Activated CD4-positive, CD25-positive, alpha-beta regulatory T cell treated with anti-CD3 and anti-CD28 coated beads, Interleukin-2, amount 50 U/mL, for 72 hours (primary cell): ENCODE results near the gene SLC22A5.
"Not testable (repeated sequence)": the region's sequence is repeated elsewhere in the genome, so short reads cannot be mapped to it uniquely, and the experiment has no call there.

ENCODE experiments used
- DNase-seq: peaks from one replicate; pipeline ENCODE4 v3.0.0; 2021

The SLC22A5 gene

GRCh38 chr5:132388244-132389050, 18.9 kb downstream of the SLC22A5 start:
- DNase-seq: no peak

GRCh38 chr5:132389051-132389331, 19.5 kb downstream of the SLC22A5 start:
- DNase-seq: no peak

GRCh38 chr5:132389585-132390286, 20.2 kb downstream of the SLC22A5 start:
- DNase-seq: no peak

GRCh38 chr5:132391247-132391646, 21.7 kb downstream of the SLC22A5 start:
- DNase-seq: no peak

- no peak for DNase-seq
Measured at GRCh38 chr5:132391870-132392269, 22.4 kb downstream of the SLC22A5 start.

- no peak for DNase-seq
Measured at GRCh38 chr5:132392411-132392810, 22.9 kb downstream of the SLC22A5 start.

- no peak for DNase-seq
Measured at GRCh38 chr5:132392978-132393825, 23.7 kb downstream of the SLC22A5 start.

- no peak for DNase-seq
Measured at GRCh38 chr5:132394667-132395259, 25.3 kb downstream of the SLC22A5 start.

- DNase-seq: no peak
Measured at GRCh38 chr5:132396589-132397031, 27.1 kb downstream of the SLC22A5 start.

GRCh38 chr5:132397224-132397623, 27.7 kb downstream of the SLC22A5 start:
- DNase-seq: no peak

GRCh38 chr5:132397936-132398675, 28.6 kb downstream of the SLC22A5 start:
- not testable (repeated sequence) for DNase-seq

GRCh38 chr5:132404041-132404440, 34.5 kb downstream of the SLC22A5 start:
- not testable (repeated sequence) for DNase-seq

GRCh38 chr5:132405646-132406045, 36.1 kb downstream of the SLC22A5 start:
- no peak for DNase-seq

GRCh38 chr5:132406144-132406783, 36.8 kb downstream of the SLC22A5 start:
- DNase-seq: no peak

GRCh38 chr5:132407970-132408369, 38.5 kb downstream of the SLC22A5 start:
- DNase-seq: no peak

GRCh38 chr5:132408456-132408855, 38.9 kb downstream of the SLC22A5 start:
- DNase-seq: no peak

GRCh38 chr5:132408965-132409364, 39.5 kb downstream of the SLC22A5 start:
- DNase-seq: no peak

- peak; percentile 84 for DNase-seq
Measured at GRCh38 chr5:132410451-132411303, 41.2 kb downstream of the SLC22A5 start.

- DNase-seq: peak; percentile 51
Measured at GRCh38 chr5:132411304-132412013, 41.9 kb downstream of the SLC22A5 start.

- no peak for DNase-seq
Measured at GRCh38 chr5:132413567-132413966, 44.1 kb downstream of the SLC22A5 start.
